HCT116 (cell line): ENCODE data around the gene THSD4. TPM values are rescaled to one million over a fixed set of nuclear protein-coding genes. Genes with fewer than 3 reads are reported as not detected.

Experiments used
- ATAC-seq: fragments of 200-7000 bp; cut with Tn5 transposase; 2 replicates; pipeline ENCODE4 v1.9.1; 2020; ENCODE audit warnings: mild to moderate bottlenecking, moderate library complexity
- BruUV-seq: library from RNA; stranded (reverse); fragments of 400-500 nt; replicated peaks from 2 replicates; lab custom pipeline; 2021; lab: Mats Ljungman, UMichigan
- CTCF ChIA-PET: fragments of 300-600 bp; sonication (Branson Sonifier 250); formaldehyde crosslinking; loops from one replicate; lab custom pipeline; 2021; ENCODE audit warnings: antibody characterized with exemption; lab: Charles Lee
- POLR2A ChIA-PET: fragments of 300-600, 350-600 bp; sonication (Branson Sonifier 250); formaldehyde crosslinking; loops from one replicate; lab custom pipeline; 2021; ENCODE audit warnings: antibody characterized with exemption; lab: Charles Lee
- RAD21 ChIA-PET, 2 experiments: fragments of 300-600 bp; sonication (Branson Sonifier 250); formaldehyde crosslinking; loops; one replicate each; lab custom pipeline; 2023; ENCODE audit warnings: low total read pairs in 2 of 2; ENCODE audit not compliant: uncharacterized antibody in 2 of 2, unreplicated experiment in 2 of 2, low non-redundant PET in 1 of 2; lab: Charles Lee
- DNase-seq: peaks from one replicate; pipeline ENCODE4 v3.0.0-alpha.2; 2010; ENCODE audit warnings: low read depth, low spot score
- H2AFZ ChIP-seq: fragments of 200-600 bp; shearing (Covaris generic), sonication (generic); 2 replicates; pipeline ENCODE4 v1.6.1; 2017; ENCODE audit warnings: low read depth, mixed run types, mixed read lengths, antibody characterized with exemption, low read length; ENCODE audit not compliant: poor library complexity, severe bottlenecking
- H3K27ac ChIP-seq: 2 replicates; pipeline ENCODE4 v1.5.1; 2012; ENCODE audit warnings: low read depth, low read length
- H3K27me3 ChIP-seq: fragments of 200-600 bp; sonication (generic); 2 replicates; pipeline ENCODE4 v1.6.1; 2016; ENCODE audit warnings: mixed run types, low read length, mixed read lengths; ENCODE audit not compliant: insufficient read depth
- H3K36me3 ChIP-seq, 2 experiments: fragments of 200-500 bp in 1 of 2; fragments of 200-600 bp in 1 of 2; sonication (Bioruptor generic) in 1 of 2; sonication (generic) in 1 of 2; 2 replicates each; pipeline versions ENCODE4 v1.5.1 to v1.6.1; 2014 to 2016; ENCODE audit warnings: low read length in 2 of 2, inconsistent platforms in 1 of 2, mixed read lengths in 1 of 2, mixed run types in 1 of 2; ENCODE audit not compliant: insufficient read depth in 2 of 2, control insufficient read depth in 1 of 2
- H3K4me1 ChIP-seq, 2 experiments: fragments of 200-600 bp in 1 of 2; sonication (generic) in 1 of 2; 2 replicates each; pipeline versions ENCODE4 v1.5.1 to v1.6.1; 2012 to 2017; ENCODE audit warnings: low read length in 2 of 2, inconsistent platforms in 1 of 2, mild to moderate bottlenecking in 1 of 2, mixed read lengths in 1 of 2, mixed run types in 1 of 2, moderate library complexity in 1 of 2; ENCODE audit not compliant: insufficient read depth in 2 of 2, control insufficient read depth in 1 of 2
- H3K4me2 ChIP-seq: fragments of 200-600 bp; sonication (generic); 2 replicates; pipeline ENCODE4 v1.6.1; 2017; ENCODE audit warnings: mixed run types, low read length, mixed read lengths
- H3K4me3 ChIP-seq, 2 experiments: fragments of 200-600 bp in 1 of 2; sonication (generic) in 1 of 2; replicated peaks in 1 of 2; 2 replicates each; pipeline ENCODE4 v1.5.1; 2011 to 2016; ENCODE audit warnings: low read length in 2 of 2, control low read depth in 1 of 2, low read depth in 1 of 2, mild to moderate bottlenecking in 1 of 2, mixed read lengths in 1 of 2, mixed run types in 1 of 2
- H3K79me2 ChIP-seq: fragments of 200-600 bp; sonication (generic); 2 replicates; pipeline ENCODE4 v1.6.1; 2017; ENCODE audit warnings: mild to moderate bottlenecking, mixed run types, low read length, moderate library complexity, mixed read lengths; ENCODE audit not compliant: insufficient read depth
- H3K9ac ChIP-seq: fragments of 200-600 bp; sonication (generic); 2 replicates; pipeline ENCODE4 v1.6.1; 2016; ENCODE audit warnings: low read length, mixed read lengths
- H3K9me2 ChIP-seq: fragments of 200-600 bp; sonication (generic), shearing (Covaris generic); 2 replicates; pipeline ENCODE4 v1.6.1; 2017; ENCODE audit warnings: mixed run types, mild to moderate bottlenecking, moderate library complexity; ENCODE audit not compliant: insufficient read depth
- H3K9me3 ChIP-seq, 2 experiments: fragments of 200-500 bp in 1 of 2; fragments of 200-600 bp in 1 of 2; sonication (Bioruptor generic) in 1 of 2; sonication (generic) in 1 of 2; 2 replicates each; pipeline ENCODE4 v1.6.1; 2014 to 2017; ENCODE audit warnings: low read length in 2 of 2, mixed read lengths in 2 of 2, inconsistent platforms in 1 of 2, low read depth in 1 of 2, mild to moderate bottlenecking in 1 of 2, mixed run types in 1 of 2, moderate library complexity in 1 of 2; ENCODE audit not compliant: control insufficient read depth in 1 of 2, insufficient read depth in 1 of 2
- H4K20me1 ChIP-seq: fragments of 200-600 bp; sonication (generic), shearing (Covaris generic); 2 replicates; pipeline ENCODE4 v1.6.1; 2017; ENCODE audit warnings: mixed run types, mild to moderate bottlenecking, moderate library complexity; ENCODE audit not compliant: insufficient read depth
- CBX3 ChIP-seq: IDR thresholded peaks from 2 replicates; pipeline ENCODE4 v1.6.1; 2012; ENCODE audit warnings: low read depth
- CEBPB ChIP-seq: IDR thresholded peaks from 2 replicates; pipeline ENCODE4 v1.6.1; 2012; ENCODE audit warnings: low read depth
- EGR1 ChIP-seq: IDR thresholded peaks from 2 replicates; pipeline ENCODE4 v1.6.1; 2012; ENCODE audit warnings: low read depth
- ELF1 ChIP-seq: IDR thresholded peaks from 2 replicates; pipeline ENCODE4 v1.6.1; 2012; ENCODE audit warnings: low read depth, borderline replicate concordance
- EZH2 ChIP-seq: fragments of 200-600 bp; sonication (generic); IDR thresholded peaks from 2 replicates; pipeline ENCODE4 v1.6.1; 2017; ENCODE audit warnings: antibody characterized with exemption, mixed run types
- EZH2phosphoT487 ChIP-seq: fragments of 200-600 bp; IDR thresholded peaks from 2 replicates; pipeline ENCODE4 v1.6.1; 2018; ENCODE audit warnings: antibody characterized with exemption, borderline replicate concordance
- FOSL1 ChIP-seq: IDR thresholded peaks from 2 replicates; pipeline ENCODE4 v1.6.1; 2012; ENCODE audit warnings: low read depth
- POLR2A ChIP-seq: IDR thresholded peaks from 2 replicates; pipeline ENCODE4 v1.7.0; 2011; ENCODE audit warnings: borderline replicate concordance; ENCODE audit not compliant: insufficient read depth, insufficient read length; ENCODE audit errors: extremely low read depth
- RAD21 ChIP-seq: IDR thresholded peaks from 2 replicates; pipeline ENCODE4 v1.6.1; 2012; ENCODE audit warnings: low read depth, mild to moderate bottlenecking
- SIN3A ChIP-seq: IDR thresholded peaks from 2 replicates; pipeline ENCODE4 v1.6.1; 2012; ENCODE audit warnings: low read depth
- SP1 ChIP-seq: IDR thresholded peaks from 2 replicates; pipeline ENCODE4 v1.6.1; 2012; ENCODE audit warnings: low read depth
- SRF ChIP-seq: IDR thresholded peaks from 2 replicates; pipeline ENCODE4 v1.6.1; 2012; ENCODE audit warnings: low read depth
- TCF7L2 ChIP-seq: IDR thresholded peaks from 2 replicates; pipeline ENCODE4 v1.7.0; 2011; ENCODE audit warnings: borderline replicate concordance, inconsistent platforms; ENCODE audit not compliant: insufficient read depth, insufficient read length; ENCODE audit errors: extremely low read depth
- YY1 ChIP-seq: IDR thresholded peaks from 2 replicates; pipeline ENCODE4 v1.6.1; 2011; ENCODE audit warnings: low read length, low read depth, moderate library complexity, mild to moderate bottlenecking; ENCODE audit not compliant: insufficient replicate concordance; ENCODE audit errors: extremely low read depth
- ZFX ChIP-seq: fragments of 450-650 bp; IDR thresholded peaks from 2 replicates; pipeline ENCODE4 v1.6.1; 2017
- ZNF274 ChIP-seq: fragments of 200-500 bp; sonication (Bioruptor generic); IDR thresholded peaks from 2 replicates; pipeline ENCODE4 v1.6.1; 2014; ENCODE audit warnings: mild to moderate bottlenecking, low read depth, low read length, inconsistent platforms
- intact Hi-C: fragments of 100-400 bp; cut with micrococcal nuclease; formaldehyde crosslinking; loops from 2 replicates; pipeline ENCODE4 v1.10.0; 2022
- total RNA-seq: library from RNA; stranded (reverse); gene quantifications from one replicate; pipeline ENCODE4 v1.2.1, GENCODE V29; 2021; ENCODE audit not compliant: unreplicated experiment
- TF ChIP-seq, protein P1 (sequence below): IDR thresholded peaks from 2 replicates; pipeline ENCODE4 v1.6.1; 2012; ENCODE audit warnings: low read depth
- TF ChIP-seq, protein P2 (sequence below): IDR thresholded peaks from 2 replicates; pipeline ENCODE4 v1.6.1; 2011; ENCODE audit warnings: mild to moderate bottlenecking, low read length, moderate library complexity; ENCODE audit not compliant: insufficient replicate concordance; ENCODE audit errors: extremely low read depth
- TF ChIP-seq, protein P3 (sequence below): IDR thresholded peaks from 2 replicates; pipeline ENCODE4 v1.6.1; 2012
- TF ChIP-seq, protein P4 (sequence below), 3 experiments: fragments of 200-600 bp in 1 of 3; sonication (generic) in 1 of 3; IDR thresholded peaks in 2 of 3; conservative IDR thresholded peaks in 1 of 3; 2 replicates each; pipeline ENCODE4 v1.5.1; 2012 to 2017; ENCODE audit warnings: low read depth in 2 of 3, low read length in 2 of 3, antibody characterized with exemption in 1 of 3, borderline replicate concordance in 1 of 3, control low read depth in 1 of 3, mild to moderate bottlenecking in 1 of 3, mixed read lengths in 1 of 3, mixed run types in 1 of 3, moderate library complexity in 1 of 3; ENCODE audit not compliant: insufficient read depth in 1 of 3

Gene THSD4
- total RNA-seq, 1 experiment from 2014 or later: 30.5 TPM

DNA sequence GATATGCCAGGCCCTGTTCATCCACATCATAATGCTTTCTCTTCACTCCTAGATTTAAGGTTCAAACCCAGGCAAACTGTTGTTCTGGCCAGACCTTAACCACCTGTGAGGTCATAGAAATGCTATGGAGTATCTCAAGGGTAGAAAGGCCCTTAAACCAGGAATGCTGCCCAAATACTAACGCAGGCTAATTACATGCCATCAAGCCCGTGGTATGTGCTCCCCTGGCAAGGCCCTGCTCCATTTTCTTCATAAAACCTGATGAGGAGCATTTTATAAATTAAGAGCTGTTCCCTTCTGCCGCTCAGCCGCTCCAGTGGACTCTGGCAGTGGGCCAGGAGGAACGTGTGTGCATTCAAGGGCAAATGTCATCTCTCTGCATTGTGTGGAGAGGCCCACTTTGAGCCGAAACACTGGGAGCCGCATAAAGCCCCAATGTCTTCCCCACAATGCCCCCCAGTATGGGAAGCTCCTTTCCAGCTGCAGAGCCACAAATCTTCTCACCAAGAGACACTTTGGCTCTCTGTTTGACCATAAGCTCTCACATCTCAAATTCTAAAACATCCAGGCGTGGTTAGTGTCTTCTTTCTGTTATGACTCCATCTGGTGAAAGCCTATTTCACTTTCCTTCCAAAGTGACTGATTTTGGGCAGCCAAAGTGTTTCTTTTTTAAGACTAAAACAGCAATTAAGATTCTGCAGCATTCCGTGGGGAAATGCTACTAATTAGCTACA is 484.3 kb downstream of the THSD4 start:
- Histone ChIP-seq H3K27ac (no peak overlapping the region), H3K4me2 (no peak overlapping the region), H3K9ac (no peak overlapping the region), H2AFZ (no peak overlapping the region), H3K79me2 (no peaks in the 10 kb centered on the region), H3K36me3 (no peaks in the 10 kb centered on the region), H3K4me1 (peaks cover 0 to 4% of the 10 kb centered on the region in 2 experiments; a peak in 1 of 4 replicates), H3K9me3 (no peaks in the 10 kb centered on the region), H3K9me2 (no peaks in the 10 kb centered on the region), H4K20me1 (no peaks in the 10 kb centered on the region), H3K27me3 (no peaks in the 10 kb centered on the region), H3K4me3 (no peak overlapping the region)
- TF ChIP-seq SP1: no peak
- TF ChIP-seq CBX3: no peak
- TF ChIP-seq TCF7L2: no peak
- TF ChIP-seq, protein P1, sequence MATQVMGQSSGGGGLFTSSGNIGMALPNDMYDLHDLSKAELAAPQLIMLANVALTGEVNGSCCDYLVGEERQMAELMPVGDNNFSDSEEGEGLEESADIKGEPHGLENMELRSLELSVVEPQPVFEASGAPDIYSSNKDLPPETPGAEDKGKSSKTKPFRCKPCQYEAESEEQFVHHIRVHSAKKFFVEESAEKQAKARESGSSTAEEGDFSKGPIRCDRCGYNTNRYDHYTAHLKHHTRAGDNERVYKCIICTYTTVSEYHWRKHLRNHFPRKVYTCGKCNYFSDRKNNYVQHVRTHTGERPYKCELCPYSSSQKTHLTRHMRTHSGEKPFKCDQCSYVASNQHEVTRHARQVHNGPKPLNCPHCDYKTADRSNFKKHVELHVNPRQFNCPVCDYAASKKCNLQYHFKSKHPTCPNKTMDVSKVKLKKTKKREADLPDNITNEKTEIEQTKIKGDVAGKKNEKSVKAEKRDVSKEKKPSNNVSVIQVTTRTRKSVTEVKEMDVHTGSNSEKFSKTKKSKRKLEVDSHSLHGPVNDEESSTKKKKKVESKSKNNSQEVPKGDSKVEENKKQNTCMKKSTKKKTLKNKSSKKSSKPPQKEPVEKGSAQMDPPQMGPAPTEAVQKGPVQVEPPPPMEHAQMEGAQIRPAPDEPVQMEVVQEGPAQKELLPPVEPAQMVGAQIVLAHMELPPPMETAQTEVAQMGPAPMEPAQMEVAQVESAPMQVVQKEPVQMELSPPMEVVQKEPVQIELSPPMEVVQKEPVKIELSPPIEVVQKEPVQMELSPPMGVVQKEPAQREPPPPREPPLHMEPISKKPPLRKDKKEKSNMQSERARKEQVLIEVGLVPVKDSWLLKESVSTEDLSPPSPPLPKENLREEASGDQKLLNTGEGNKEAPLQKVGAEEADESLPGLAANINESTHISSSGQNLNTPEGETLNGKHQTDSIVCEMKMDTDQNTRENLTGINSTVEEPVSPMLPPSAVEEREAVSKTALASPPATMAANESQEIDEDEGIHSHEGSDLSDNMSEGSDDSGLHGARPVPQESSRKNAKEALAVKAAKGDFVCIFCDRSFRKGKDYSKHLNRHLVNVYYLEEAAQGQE: no peak
- no peak for TF ChIP-seq POLR2A
- TF ChIP-seq SIN3A: no peak
- no peak for TF ChIP-seq EZH2phosphoT487
- no peak for TF ChIP-seq CEBPB
- no peak for TF ChIP-seq ZNF274
- TF ChIP-seq SRF: no peak
- TF ChIP-seq RAD21: no peak
- TF ChIP-seq ZFX: no peak
- TF ChIP-seq, protein P2, sequence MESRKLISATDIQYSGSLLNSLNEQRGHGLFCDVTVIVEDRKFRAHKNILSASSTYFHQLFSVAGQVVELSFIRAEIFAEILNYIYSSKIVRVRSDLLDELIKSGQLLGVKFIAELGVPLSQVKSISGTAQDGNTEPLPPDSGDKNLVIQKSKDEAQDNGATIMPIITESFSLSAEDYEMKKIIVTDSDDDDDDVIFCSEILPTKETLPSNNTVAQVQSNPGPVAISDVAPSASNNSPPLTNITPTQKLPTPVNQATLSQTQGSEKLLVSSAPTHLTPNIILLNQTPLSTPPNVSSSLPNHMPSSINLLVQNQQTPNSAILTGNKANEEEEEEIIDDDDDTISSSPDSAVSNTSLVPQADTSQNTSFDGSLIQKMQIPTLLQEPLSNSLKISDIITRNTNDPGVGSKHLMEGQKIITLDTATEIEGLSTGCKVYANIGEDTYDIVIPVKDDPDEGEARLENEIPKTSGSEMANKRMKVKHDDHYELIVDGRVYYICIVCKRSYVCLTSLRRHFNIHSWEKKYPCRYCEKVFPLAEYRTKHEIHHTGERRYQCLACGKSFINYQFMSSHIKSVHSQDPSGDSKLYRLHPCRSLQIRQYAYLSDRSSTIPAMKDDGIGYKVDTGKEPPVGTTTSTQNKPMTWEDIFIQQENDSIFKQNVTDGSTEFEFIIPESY: no peak
- TF ChIP-seq, protein P3, sequence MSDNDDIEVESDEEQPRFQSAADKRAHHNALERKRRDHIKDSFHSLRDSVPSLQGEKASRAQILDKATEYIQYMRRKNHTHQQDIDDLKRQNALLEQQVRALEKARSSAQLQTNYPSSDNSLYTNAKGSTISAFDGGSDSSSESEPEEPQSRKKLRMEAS: no peak
- TF ChIP-seq, protein P4, sequence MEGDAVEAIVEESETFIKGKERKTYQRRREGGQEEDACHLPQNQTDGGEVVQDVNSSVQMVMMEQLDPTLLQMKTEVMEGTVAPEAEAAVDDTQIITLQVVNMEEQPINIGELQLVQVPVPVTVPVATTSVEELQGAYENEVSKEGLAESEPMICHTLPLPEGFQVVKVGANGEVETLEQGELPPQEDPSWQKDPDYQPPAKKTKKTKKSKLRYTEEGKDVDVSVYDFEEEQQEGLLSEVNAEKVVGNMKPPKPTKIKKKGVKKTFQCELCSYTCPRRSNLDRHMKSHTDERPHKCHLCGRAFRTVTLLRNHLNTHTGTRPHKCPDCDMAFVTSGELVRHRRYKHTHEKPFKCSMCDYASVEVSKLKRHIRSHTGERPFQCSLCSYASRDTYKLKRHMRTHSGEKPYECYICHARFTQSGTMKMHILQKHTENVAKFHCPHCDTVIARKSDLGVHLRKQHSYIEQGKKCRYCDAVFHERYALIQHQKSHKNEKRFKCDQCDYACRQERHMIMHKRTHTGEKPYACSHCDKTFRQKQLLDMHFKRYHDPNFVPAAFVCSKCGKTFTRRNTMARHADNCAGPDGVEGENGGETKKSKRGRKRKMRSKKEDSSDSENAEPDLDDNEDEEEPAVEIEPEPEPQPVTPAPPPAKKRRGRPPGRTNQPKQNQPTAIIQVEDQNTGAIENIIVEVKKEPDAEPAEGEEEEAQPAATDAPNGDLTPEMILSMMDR (IDR thresholded peaks at IDR 0.05 in 2 of 3, conservative IDR thresholded peaks at IDR 0.05 in 1 of 3; ENCODE audit: borderline replicate concordance in 1 of 3, insufficient read depth in 1 of 3, low read depth in 2 of 3, low read length in 2 of 3): no peak
- no peak for TF ChIP-seq YY1
- no peak for TF ChIP-seq FOSL1
- no peak for TF ChIP-seq ELF1
- no peak for TF ChIP-seq EGR1
- TF ChIP-seq EZH2: no peak
- ChIA-PET POLR2A (no interaction called here), CTCF (no interaction called here), RAD21 (no interaction called here)
- intact Hi-C loops: no loop called here
- DNase-seq (no peak), ATAC-seq (no peak)
- BruUV-seq: no TSS peak
